Neutrophil (primary cell): ENCODE data around the gene LRMDA.

Experiments
- H3K27ac ChIP-seq: fragments of 200-600 bp; sonication (generic); 2 replicates; pipeline ENCODE4 v1.5.1; 2016; ENCODE audit warnings: mild to moderate bottlenecking, moderate library complexity
- H3K27me3 ChIP-seq: fragments of 200-600 bp; sonication (generic); 2 replicates; pipeline ENCODE4 v1.6.0; 2016; ENCODE audit warnings: mild to moderate bottlenecking
- H3K36me3 ChIP-seq: fragments of 200-600 bp; sonication (generic); 2 replicates; pipeline ENCODE4 v1.5.1; 2017
- H3K4me1 ChIP-seq, 2 experiments: fragments of 200-600 bp in 1 of 2; sonication (generic) in 1 of 2; 1 replicate in 1 of 2; 2 replicates in 1 of 2; pipeline versions ENCODE4 v1.5.1 to v1.6.1; 2013 to 2016; ENCODE audit warnings: low read depth in 1 of 2, low read length in 1 of 2, mild to moderate bottlenecking in 1 of 2, moderate library complexity in 1 of 2; ENCODE audit not compliant: control insufficient read depth in 1 of 2, insufficient read depth in 1 of 2
- H3K4me3 ChIP-seq, 2 experiments: fragments of 200-600 bp in 1 of 2; sonication (generic) in 1 of 2; 1 replicate in 1 of 2; 2 replicates in 1 of 2; pipeline ENCODE4 v1.5.1; 2013 to 2016; ENCODE audit warnings: low read depth in 1 of 2, low read length in 1 of 2, mild to moderate bottlenecking in 1 of 2, moderate library complexity in 1 of 2
- H3K9me3 ChIP-seq: fragments of 200-600 bp; sonication (generic); 2 replicates; pipeline ENCODE4 v1.5.1; 2016
- CTCF ChIP-seq: fragments of 200-600 bp; sonication (generic); IDR thresholded peaks from 2 replicates; pipeline ENCODE4 v1.5.1; 2016; ENCODE audit warnings: antibody characterized with exemption

The LRMDA gene

GRCh38 chr10:75569506-75569905, 138.1 kb downstream of the LRMDA start:
- TF ChIP-seq CTCF: no peak
- no peak overlapping the region for H3K27ac ChIP-seq
- no peaks in the 10 kb centered on the region for H3K36me3 ChIP-seq
- peaks cover 9% of the 10 kb centered on the region for H3K9me3 ChIP-seq
- no peaks in the 10 kb centered on the region for H3K27me3 ChIP-seq
- H3K4me1 ChIP-seq: no peaks in the 10 kb centered on the region
- no peak overlapping the region for H3K4me3 ChIP-seq

- no peak for TF ChIP-seq CTCF
- Histone ChIP-seq H3K4me1 (no peaks in the 10 kb centered on the region), H3K9me3 (peaks cover 9% of the 10 kb centered on the region), H3K4me3 (no peak overlapping the region), H3K27me3 (no peaks in the 10 kb centered on the region), H3K36me3 (no peaks in the 10 kb centered on the region), H3K27ac (no peak overlapping the region)
These were observed 141.1 kb downstream of the LRMDA start for GRCh38 chr10:75572478-75572877.

GRCh38 chr10:75575940-75576339, 144.5 kb downstream of the LRMDA start:
- Histone ChIP-seq H3K27ac (no peak overlapping the region), H3K9me3 (peaks cover 12% of the 10 kb centered on the region), H3K4me1 (no peaks in the 10 kb centered on the region), H3K4me3 (no peak overlapping the region), H3K27me3 (no peaks in the 10 kb centered on the region), H3K36me3 (no peaks in the 10 kb centered on the region)
- TF ChIP-seq CTCF: no peak

- Histone ChIP-seq H3K27ac (no peak overlapping the region), H3K4me1 (no peaks in the 10 kb centered on the region), H3K4me3 (no peak overlapping the region), H3K9me3 (peaks cover 4% of the 10 kb centered on the region), H3K36me3 (no peaks in the 10 kb centered on the region), H3K27me3 (no peaks in the 10 kb centered on the region)
- no peak for TF ChIP-seq CTCF
These were observed 150.7 kb downstream of the LRMDA start for GRCh38 chr10:75582102-75582501.

GRCh38 chr10:75585294-75585693, 153.9 kb downstream of the LRMDA start:
- H3K27ac ChIP-seq: no peak overlapping the region
- no peaks in the 10 kb centered on the region for H3K36me3 ChIP-seq

More at GRCh38 chr10:75585294-75585693, 153.9 kb downstream of the LRMDA start:
- no peak overlapping the region for H3K4me3 ChIP-seq
- no peak for TF ChIP-seq CTCF
- H3K9me3 ChIP-seq: no peaks in the 10 kb centered on the region
- H3K27me3 ChIP-seq: no peaks in the 10 kb centered on the region
- no peaks in the 10 kb centered on the region for H3K4me1 ChIP-seq
